HepG2 (cell line): ENCODE data around the gene GSKIP. TPM values are rescaled to one million over a fixed set of nuclear protein-coding genes. Genes with fewer than 3 reads are reported as not detected.

Experiments used
- CREM ChIP-seq, 2 experiments: sonication (generic) in 1 of 2; formaldehyde crosslinking in 1 of 2; IDR thresholded peaks; 2 replicates each; pipeline versions ENCODE4 v1.4.0 to v1.6.1; 2016 to 2020; ENCODE audit warnings: antibody characterized with exemption in 1 of 2, mild to moderate bottlenecking in 1 of 2, missing genetic modification reagents in 1 of 2
- GATA4 ChIP-seq: sonication (generic); IDR thresholded peaks from 2 replicates; pipeline ENCODE4 v1.6.1; 2016; ENCODE audit warnings: antibody characterized with exemption, low read depth, borderline replicate concordance
- HOXA9 ChIP-seq: sonication (generic); formaldehyde crosslinking; IDR thresholded peaks from 2 replicates; pipeline ENCODE4 v1.8.1; 2022; ENCODE audit warnings: missing genetic modification reagents, mild to moderate bottlenecking, moderate library complexity, borderline replicate concordance
- MAFG ChIP-seq: sonication (generic); formaldehyde crosslinking; IDR thresholded peaks from 2 replicates; pipeline ENCODE4 v1.5.1; 2020; ENCODE audit warnings: mild to moderate bottlenecking, missing genetic modification reagents
- NKX3-1 ChIP-seq: sonication (generic); formaldehyde crosslinking; IDR thresholded peaks from 2 replicates; pipeline ENCODE4 v1.5.0; 2020; ENCODE audit warnings: missing genetic modification reagents
- NR2C2 ChIP-seq: sonication (generic); formaldehyde crosslinking; IDR thresholded peaks from 2 replicates; pipeline ENCODE4 v1.4.0; 2020; ENCODE audit warnings: missing genetic modification reagents, mild to moderate bottlenecking, moderate library complexity, borderline replicate concordance
- ONECUT2 ChIP-seq: sonication (generic); formaldehyde crosslinking; IDR thresholded peaks from 2 replicates; pipeline ENCODE4 v1.4.0; 2020; ENCODE audit warnings: missing genetic modification reagents
- RARA ChIP-seq: IDR thresholded peaks from 2 replicates; pipeline ENCODE4 v1.6.1; 2016; ENCODE audit warnings: missing genetic modification reagents, missing compliant biosample characterization
- RNF2 ChIP-seq: fragments of 450-650 bp; conservative IDR thresholded peaks from 2 replicates; pipeline ENCODE4 v1.6.1; 2016; ENCODE audit warnings: low read depth
- SIN3B ChIP-seq: fragments of 150-350 bp; IDR thresholded peaks from 2 replicates; pipeline ENCODE4 v1.6.1; 2014; ENCODE audit warnings: low read length
- SMAD3 ChIP-seq: sonication (generic); formaldehyde crosslinking; IDR thresholded peaks from 2 replicates; pipeline ENCODE4 v1.4.0; 2020; ENCODE audit warnings: missing genetic modification reagents
- TOPORS ChIP-seq: sonication (generic); formaldehyde crosslinking; IDR thresholded peaks from 2 replicates; pipeline ENCODE4 v1.8.0; 2023; ENCODE audit warnings: mild to moderate bottlenecking, missing genetic modification reagents
- ZBTB7A ChIP-seq: sonication (generic); formaldehyde crosslinking; IDR thresholded peaks from 2 replicates; pipeline ENCODE4 v1.8.0; 2022; ENCODE audit warnings: mild to moderate bottlenecking, missing genetic modification reagents
- ZNF253 ChIP-seq: sonication (generic); formaldehyde crosslinking; IDR thresholded peaks from 2 replicates; pipeline ENCODE4 v1.8.0; 2022; ENCODE audit warnings: mild to moderate bottlenecking, missing genetic modification reagents, borderline replicate concordance
- ZNF256 ChIP-seq: sonication (generic); formaldehyde crosslinking; conservative IDR thresholded peaks from 2 replicates; pipeline ENCODE4 v1.4.0; 2020; ENCODE audit warnings: missing genetic modification reagents
- ZNF430 ChIP-seq: sonication (generic); formaldehyde crosslinking; IDR thresholded peaks from 2 replicates; pipeline ENCODE4 v1.9.0; 2021; ENCODE audit warnings: mild to moderate bottlenecking, missing genetic modification reagents
- ZNF607 ChIP-seq: sonication (generic); formaldehyde crosslinking; IDR thresholded peaks from 2 replicates; pipeline ENCODE4 v1.5.1; 2020; ENCODE audit warnings: missing genetic modification reagents, mild to moderate bottlenecking, borderline replicate concordance
- ZNF644 ChIP-seq: IDR thresholded peaks from 2 replicates; pipeline ENCODE4 v1.6.1; 2016; ENCODE audit warnings: low read depth
- polyA plus RNA-seq, 8 experiments: library from polyadenylated mRNA; depleted of rRNA in 3 of 8; stranded (reverse) in 7 of 8; unstranded in 1 of 8; fragments of >200 nt; fragmentation: Illumina TruSeq in 4 of 8; extraction: Trizol in 4 of 8; gene quantifications; 2 replicates each; pipeline versions ENCODE4 v1.2.1 to v1.2.3, GENCODE V29; 2011 to 2016; ENCODE audit warnings: low read depth in 4 of 8, missing spikeins in 1 of 8, mixed read lengths in 1 of 8; ENCODE audit not compliant: insufficient read depth in 1 of 8
- total RNA-seq, 5 experiments: library from RNA; depleted of rRNA; stranded (reverse); fragments of >200 nt; fragmentation: Illumina TruSeq; extraction: Trizol; gene quantifications; 2 replicates each; pipeline ENCODE4 v1.2.3, GENCODE V29; 2016; ENCODE audit warnings: low read depth in 1 of 5
- TF ChIP-seq, protein P1 (sequence below): sonication (generic); formaldehyde crosslinking; conservative IDR thresholded peaks from 2 replicates; pipeline ENCODE4 v1.8.0; 2022; ENCODE audit warnings: low read depth, missing genetic modification reagents
- TF ChIP-seq, protein P2 (sequence below): sonication (generic); formaldehyde crosslinking; IDR thresholded peaks from 2 replicates; pipeline ENCODE4 v1.5.1; 2020; ENCODE audit warnings: missing genetic modification reagents, mild to moderate bottlenecking, borderline replicate concordance
- TF ChIP-seq, protein P3 (sequence below): sonication (generic); formaldehyde crosslinking; IDR thresholded peaks from 2 replicates; pipeline ENCODE4 v1.4.0; 2020; ENCODE audit warnings: mild to moderate bottlenecking, missing genetic modification reagents

Gene GSKIP
- total and polyA plus RNA-seq, 2 of the 13 experiments (the other 11 are each of a cell fraction or from before 2014, with no cell fraction given) = 12.5 to 27.3 TPM

GRCh38 chr14:96362965-96363750 is at the start of gene GSKIP, which contains the start of gene ATG2B (continued):
- TF ChIP-seq HOXA9 (CRISPR knock-in tag) (no peak), ZBTB7A (no peak), ZNF253 (0 out of 2 replicates have a peak, but pooled peaks have one; percentile 16), ZNF430 (no peak), NR2C2 (no peak), TOPORS (no peak), SMAD3 (CRISPR knock-in tag) (no peak), NKX3-1 (CRISPR knock-in tag) (no peak), SIN3B (no peak), RNF2 (no peak), ZNF644 (CRISPR knock-in tag) (no peak), RARA (CRISPR knock-in tag) (no peak), ZNF607 (CRISPR knock-in tag) (0 out of 2 replicates have a peak, but pooled peaks have one; percentile 49), ZNF256 (no peak), MAFG (CRISPR knock-in tag) (no peak), ONECUT2 (CRISPR knock-in tag) (no peak), CREM (IDR thresholded peaks at IDR 0.05) (peak; percentile 66; the same call in 1 of the 2 replicates), CREM (CRISPR knock-in tag; IDR thresholded peaks at IDR 0.05) (no peak; the same call in 1 of the 2 replicates), GATA4 (no peak)
- TF ChIP-seq, protein P1, sequence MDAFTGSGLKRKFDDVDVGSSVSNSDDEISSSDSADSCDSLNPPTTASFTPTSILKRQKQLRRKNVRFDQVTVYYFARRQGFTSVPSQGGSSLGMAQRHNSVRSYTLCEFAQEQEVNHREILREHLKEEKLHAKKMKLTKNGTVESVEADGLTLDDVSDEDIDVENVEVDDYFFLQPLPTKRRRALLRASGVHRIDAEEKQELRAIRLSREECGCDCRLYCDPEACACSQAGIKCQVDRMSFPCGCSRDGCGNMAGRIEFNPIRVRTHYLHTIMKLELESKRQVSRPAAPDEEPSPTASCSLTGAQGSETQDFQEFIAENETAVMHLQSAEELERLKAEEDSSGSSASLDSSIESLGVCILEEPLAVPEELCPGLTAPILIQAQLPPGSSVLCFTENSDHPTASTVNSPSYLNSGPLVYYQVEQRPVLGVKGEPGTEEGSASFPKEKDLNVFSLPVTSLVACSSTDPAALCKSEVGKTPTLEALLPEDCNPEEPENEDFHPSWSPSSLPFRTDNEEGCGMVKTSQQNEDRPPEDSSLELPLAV (CRISPR knock-in tag) = no peak
- TF ChIP-seq, protein P2, sequence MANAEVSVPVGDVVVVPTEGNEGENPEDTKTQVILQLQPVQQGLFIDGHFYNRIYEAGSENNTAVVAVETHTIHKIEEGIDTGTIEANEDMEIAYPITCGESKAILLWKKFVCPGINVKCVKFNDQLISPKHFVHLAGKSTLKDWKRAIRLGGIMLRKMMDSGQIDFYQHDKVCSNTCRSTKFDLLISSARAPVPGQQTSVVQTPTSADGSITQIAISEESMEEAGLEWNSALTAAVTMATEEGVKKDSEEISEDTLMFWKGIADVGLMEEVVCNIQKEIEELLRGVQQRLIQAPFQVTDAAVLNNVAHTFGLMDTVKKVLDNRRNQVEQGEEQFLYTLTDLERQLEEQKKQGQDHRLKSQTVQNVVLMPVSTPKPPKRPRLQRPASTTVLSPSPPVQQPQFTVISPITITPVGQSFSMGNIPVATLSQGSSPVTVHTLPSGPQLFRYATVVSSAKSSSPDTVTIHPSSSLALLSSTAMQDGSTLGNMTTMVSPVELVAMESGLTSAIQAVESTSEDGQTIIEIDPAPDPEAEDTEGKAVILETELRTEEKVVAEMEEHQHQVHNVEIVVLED (CRISPR knock-in tag) = no peak
- TF ChIP-seq, protein P3, sequence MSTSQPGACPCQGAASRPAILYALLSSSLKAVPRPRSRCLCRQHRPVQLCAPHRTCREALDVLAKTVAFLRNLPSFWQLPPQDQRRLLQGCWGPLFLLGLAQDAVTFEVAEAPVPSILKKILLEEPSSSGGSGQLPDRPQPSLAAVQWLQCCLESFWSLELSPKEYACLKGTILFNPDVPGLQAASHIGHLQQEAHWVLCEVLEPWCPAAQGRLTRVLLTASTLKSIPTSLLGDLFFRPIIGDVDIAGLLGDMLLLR = 0 out of 2 replicates have a peak, but pooled peaks have one; percentile 14
